Measurements from ENCODE around the gene DPEP2NB. TPM values are rescaled to one million over a fixed set of nuclear protein-coding genes. Genes with fewer than 3 reads are reported as not detected.

The DPEP2NB gene
- total RNA-seq, 1 donor from 2014 or later = not detected

GRCh38 chr16:67971111-67971510 is 44.6 kb downstream of the DPEP2NB start:
- no peak for DNase-seq
- POLR2A ChIA-PET = interaction anchor here (1.6 kb wide), 1 partner anchor 14 kb away, joined by 5 read pairs; no protein-coding TSS in a partner anchor
- no peak overlapping the region for H3K27ac Mint-ChIP-seq
- no peaks in the 10 kb centered on the region for H3K9me3 Mint-ChIP-seq
- no peak for TF ChIP-seq CTCF (IDR thresholded peaks at IDR 0.05)
- H3K27me3 Mint-ChIP-seq = no peaks in the 10 kb centered on the region
- H3K4me1 Mint-ChIP-seq = peaks cover 27% of the 10 kb centered on the region
- H3K4me3 Mint-ChIP-seq = no peak overlapping the region
- intact Hi-C loops (cut with micrococcal nuclease) = no loop called here
- CTCF ChIA-PET = no interaction called here
- peaks cover 3% of the 10 kb centered on the region for H3K36me3 Mint-ChIP-seq (ENCODE audit: low read depth)
- ATAC-seq (ENCODE audit: low read depth) = no peak

- no peaks in the 10 kb centered on the region for H3K9me3 Mint-ChIP-seq
- H3K27me3 Mint-ChIP-seq = no peaks in the 10 kb centered on the region
- intact Hi-C loops (cut with micrococcal nuclease) = loop anchor here (2.0 kb wide), 1 partner anchor 77 kb away; the partner anchor contains the start of gene PSKH1
- no peak for DNase-seq
- ATAC-seq (ENCODE audit: low read depth) = peak; percentile 3
- no peak for TF ChIP-seq CTCF (IDR thresholded peaks at IDR 0.05)
- ChIA-PET CTCF (interaction anchor here (1.4 kb wide), 1 partner anchor 71 kb away, joined by 4 read pairs; no protein-coding TSS in a partner anchor), POLR2A (interaction anchor here (0.6 to 3.0 kb wide), 9 partner anchors 10 to 96 kb away, joined by 3 to 25 read pairs (median 3); partner anchors contain the start of genes EDC4 and PSMB10)
- H3K4me3 Mint-ChIP-seq = peak overlapping the region; percentile 96
- peak overlapping the region; percentile 68 for H3K27ac Mint-ChIP-seq
- peaks cover 28% of the 10 kb centered on the region for H3K4me1 Mint-ChIP-seq
- H3K36me3 Mint-ChIP-seq (ENCODE audit: low read depth) = peaks cover 3% of the 10 kb centered on the region
Observed at GRCh38 chr16:67969254-67970039, 46.3 kb downstream of the DPEP2NB start.

GRCh38 chr16:67968400-67969253 is 47.1 kb downstream of the DPEP2NB start, which contains the start of gene SLC12A4:
SLC12A4 (minus strand) TSS chr16:67968637; CDS start chr16:67968553, 84 bp downstream.
- no peak for TF ChIP-seq CTCF (IDR thresholded peaks at IDR 0.05)
- CTCF ChIA-PET = interaction anchor here (1.4 to 1.8 kb wide), 2 partner anchors 72 kb away, joined by 4 to 5 read pairs; no protein-coding TSS in a partner anchor
- intact Hi-C loops (cut with micrococcal nuclease) = loop anchor here (1.0 to 2.0 kb wide), 7 partner anchors 17 to 162 kb away; partner anchors contain the start of genes DDX28, DUS2, PSKH1 and PSMB10
- Mint-ChIP-seq H3K36me3 (ENCODE audit: low read depth) (peaks cover 3% of the 10 kb centered on the region), H3K4me3 (peak within 1 kb of the TSS; percentile 96), H3K27ac (peak within 1 kb of the TSS; percentile 80), H3K9me3 (no peaks in the 10 kb centered on the region), H3K4me1 (peaks cover 28% of the 10 kb centered on the region), H3K27me3 (no peaks in the 10 kb centered on the region)
- POLR2A ChIA-PET = interaction anchor here (0.6 to 3.0 kb wide), 10 partner anchors 9 to 162 kb away, joined by 3 to 25 read pairs (median 3); partner anchors contain the start of genes EDC4, PSMB10, RANBP10 and TSNAXIP1
- ATAC-seq (ENCODE audit: low read depth) = peak; percentile 93
- peak; percentile 87 for DNase-seq

DNA sequence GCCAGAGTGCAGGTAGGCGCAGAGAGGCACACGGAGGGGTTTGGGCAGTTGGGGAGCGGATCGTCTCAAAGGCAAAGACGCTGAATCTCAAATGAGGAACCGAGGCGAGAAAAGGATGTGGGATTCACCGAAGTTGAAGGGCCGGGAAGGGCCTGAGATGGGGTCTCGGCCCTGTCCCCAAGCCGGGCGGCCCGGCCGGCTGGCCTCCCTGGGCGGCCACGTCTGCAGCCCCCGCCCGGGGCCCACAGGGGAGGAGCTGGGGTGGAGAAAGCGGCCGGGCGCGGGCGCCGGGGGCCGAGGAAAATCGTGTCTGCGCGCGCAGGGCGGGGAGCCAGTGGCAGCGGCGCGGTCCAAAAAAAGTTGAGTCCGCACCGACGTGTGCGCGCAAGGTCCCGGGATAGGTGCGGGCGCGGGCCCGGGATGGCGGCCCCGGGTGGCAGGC is 47.7 kb downstream of the DPEP2NB start:
- POLR2A ChIA-PET = interaction anchor here (0.7 to 3.0 kb wide), 3 partner anchors 26 to 162 kb away, joined by 3 to 25 read pairs (median 3); partner anchors contain the start of genes PSMB10, RANBP10 and TSNAXIP1
- no peak for TF ChIP-seq CTCF (IDR thresholded peaks at IDR 0.05)

More for the DNA sequence above, 47.7 kb downstream of the DPEP2NB start:
- no peaks in the 10 kb centered on the region for H3K9me3 Mint-ChIP-seq
- CTCF ChIA-PET = interaction anchor here (0.6 to 1.8 kb wide), 2 partner anchors 73 to 166 kb away, joined by 3 to 5 read pairs; no protein-coding TSS in a partner anchor
- H3K36me3 Mint-ChIP-seq (ENCODE audit: low read depth) = peaks cover 4% of the 10 kb centered on the region
- H3K4me1 Mint-ChIP-seq = peaks cover 28% of the 10 kb centered on the region
- peak overlapping the region; percentile 96 for H3K4me3 Mint-ChIP-seq
- peak; percentile 12 for ATAC-seq (ENCODE audit: low read depth)
- no peaks in the 10 kb centered on the region for H3K27me3 Mint-ChIP-seq
- peak; percentile 44 for DNase-seq
- H3K27ac Mint-ChIP-seq = peak overlapping the region; percentile 80
- intact Hi-C loops (cut with micrococcal nuclease) = loop anchor here (1.0 to 2.0 kb wide), 7 partner anchors 17 to 162 kb away; partner anchors contain the start of genes DDX28, DUS2, PSKH1 and PSMB10

Data from activated B cell treated with CpG ODN at 0.5 μM for 24 hours (primary cell).